K562 (cell line): ENCODE data around the gene CD164L2. TPM values are rescaled to one million over a fixed set of nuclear protein-coding genes. Genes with fewer than 3 reads are reported as not detected.

ENCODE experiments used
- BCLAF1 ChIP-seq, 2 experiments: fragments of 450-650 bp in 1 of 2; IDR thresholded peaks; 2 replicates each; pipeline ENCODE4 v1.6.1; 2011 to 2017; ENCODE audit warnings: low read depth in 2 of 2, antibody characterized with exemption in 1 of 2, borderline replicate concordance in 1 of 2, low read length in 1 of 2, mild to moderate bottlenecking in 1 of 2, mixed read lengths in 1 of 2; ENCODE audit not compliant: control insufficient read depth in 1 of 2
- COPS2 ChIP-seq: fragments of 450-650 bp; conservative IDR thresholded peaks from 2 replicates; pipeline ENCODE4 v1.6.1; 2016; ENCODE audit warnings: mild to moderate bottlenecking, moderate library complexity
- E2F3 ChIP-seq: fragments of 250-450 bp; sonication (Bioruptor Pico); IDR thresholded peaks from 2 replicates; pipeline ENCODE4 v1.4.0; 2020; ENCODE audit warnings: mild to moderate bottlenecking
- HDAC1 ChIP-seq, 2 experiments: fragments of 450-650 bp; IDR thresholded peaks; 2 replicates each; pipeline ENCODE4 v1.6.1; 2016 to 2017; ENCODE audit warnings: inconsistent platforms in 1 of 2, mild to moderate bottlenecking in 1 of 2, moderate library complexity in 1 of 2
- SRSF9 ChIP-seq: fragments of 200-400 bp; formaldehyde crosslinking; IDR thresholded peaks from 2 replicates; pipeline ENCODE4 v1.6.1; 2017; ENCODE audit warnings: low read depth, low read length, borderline replicate concordance
- TBP ChIP-seq: optimal IDR thresholded peaks from 2 replicates; pipeline ENCODE3; 2011; ENCODE audit warnings: low read depth, low read length, improper control_type of control experiment
- TRIM25 ChIP-seq: fragments of 450-650 bp; IDR thresholded peaks from 2 replicates; pipeline ENCODE4 v1.7.0; 2016; ENCODE audit warnings: borderline replicate concordance
- ZKSCAN1 ChIP-seq: fragments of 150-350 bp; IDR thresholded peaks from 2 replicates; pipeline ENCODE4 v1.6.1; 2016; ENCODE audit warnings: low read depth, low read length
- ZNF224 ChIP-seq: sonication (generic); formaldehyde crosslinking; IDR thresholded peaks from 2 replicates; pipeline ENCODE4 v1.8.0; 2022; ENCODE audit warnings: mild to moderate bottlenecking, missing genetic modification reagents
- polyA plus RNA-seq, 8 experiments: library from polyadenylated mRNA; depleted of rRNA in 4 of 8; stranded (reverse) in 5 of 8; unstranded in 3 of 8; fragments of >200 nt; fragmentation: Nextera tagmentation in 2 of 8; fragmentation: Illumina TruSeq in 1 of 8; extraction: Ambion mirVana in 2 of 8; extraction: Trizol in 1 of 8; gene quantifications; 2 replicates each; pipeline versions ENCODE4 v1.2.1 to v1.2.3, GENCODE V29; 2011 to 2014; ENCODE audit warnings: inconsistent platforms in 1 of 8, missing spikeins in 1 of 8
- total RNA-seq, 7 experiments: library from RNA; depleted of rRNA in 6 of 7; stranded (reverse); fragments of >200 nt in 6 of 7; fragmentation: Illumina TruSeq in 2 of 7; extraction: Trizol in 2 of 7; gene quantifications; 2 replicates each; pipeline versions ENCODE4 v1.2.1 to v1.2.3, GENCODE V29; 2011 to 2021; ENCODE audit warnings: low replicate concordance in 1 of 7
- TF ChIP-seq, protein P1 (sequence below): fragments of 450-650 bp; formaldehyde crosslinking; IDR thresholded peaks from 2 replicates; pipeline ENCODE4 v1.4.0; 2020; ENCODE audit warnings: mild to moderate bottlenecking, mixed read lengths
- TF ChIP-seq, protein P2 (sequence below): fragments of 450-650 bp; conservative IDR thresholded peaks from 2 replicates; pipeline ENCODE4 v1.6.1; 2016; ENCODE audit warnings: missing genetic modification characterization, low read depth, mild to moderate bottlenecking, missing compliant biosample characterization, moderate library complexity
- TF ChIP-seq, protein P3 (sequence below): fragments of 250-450 bp; sonication (Bioruptor Pico); IDR thresholded peaks from 2 replicates; pipeline ENCODE4 v1.8.0; 2021; ENCODE audit warnings: moderate library complexity, mild to moderate bottlenecking, inconsistent platforms

The CD164L2 gene
- total and polyA plus RNA-seq, 9 of the 15 experiments (the other 6 are each of a cell fraction or from before 2014, with no cell fraction given) = 0.08 to 0.92 (median 0.38) TPM; not detected in 1

- TF ChIP-seq BCLAF1 (IDR thresholded peaks at IDR 0.05; ENCODE audit: borderline replicate concordance in 1 of 2, control insufficient read depth in 1 of 2, low read depth in 2 of 2, low read length in 1 of 2) = no peak
- TF ChIP-seq ZKSCAN1 = no peak
- TF ChIP-seq COPS2 = no peak
- TF ChIP-seq TRIM25 = no peak
- peak in 1 of 2 experiments; percentile 61; a peak in 2 of 4 replicates for TF ChIP-seq HDAC1 (IDR thresholded peaks at IDR 0.05)
- TF ChIP-seq, protein P1, sequence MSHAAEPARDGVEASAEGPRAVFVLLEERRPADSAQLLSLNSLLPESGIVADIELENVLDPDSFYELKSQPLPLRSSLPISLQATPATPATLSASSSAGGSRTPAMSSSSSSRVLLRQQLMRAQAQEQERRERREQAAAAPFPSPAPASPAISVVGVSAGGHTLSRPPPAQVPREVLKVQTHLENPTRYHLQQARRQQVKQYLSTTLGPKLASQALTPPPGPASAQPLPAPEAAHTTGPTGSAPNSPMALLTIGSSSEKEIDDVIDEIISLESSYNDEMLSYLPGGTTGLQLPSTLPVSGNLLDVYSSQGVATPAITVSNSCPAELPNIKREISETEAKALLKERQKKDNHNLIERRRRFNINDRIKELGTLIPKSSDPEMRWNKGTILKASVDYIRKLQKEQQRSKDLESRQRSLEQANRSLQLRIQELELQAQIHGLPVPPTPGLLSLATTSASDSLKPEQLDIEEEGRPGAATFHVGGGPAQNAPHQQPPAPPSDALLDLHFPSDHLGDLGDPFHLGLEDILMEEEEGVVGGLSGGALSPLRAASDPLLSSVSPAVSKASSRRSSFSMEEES = no peak
- peak; percentile 86 for TF ChIP-seq TBP
- no peak for TF ChIP-seq ZNF224 (CRISPR knock-in tag)
- 0 out of 2 replicates have a peak, but pooled peaks have one; percentile 16 for TF ChIP-seq E2F3 (CRISPR knock-in tag)
- TF ChIP-seq, protein P2, sequence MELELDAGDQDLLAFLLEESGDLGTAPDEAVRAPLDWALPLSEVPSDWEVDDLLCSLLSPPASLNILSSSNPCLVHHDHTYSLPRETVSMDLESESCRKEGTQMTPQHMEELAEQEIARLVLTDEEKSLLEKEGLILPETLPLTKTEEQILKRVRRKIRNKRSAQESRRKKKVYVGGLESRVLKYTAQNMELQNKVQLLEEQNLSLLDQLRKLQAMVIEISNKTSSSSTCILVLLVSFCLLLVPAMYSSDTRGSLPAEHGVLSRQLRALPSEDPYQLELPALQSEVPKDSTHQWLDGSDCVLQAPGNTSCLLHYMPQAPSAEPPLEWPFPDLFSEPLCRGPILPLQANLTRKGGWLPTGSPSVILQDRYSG = no peak
- TF ChIP-seq, protein P3, sequence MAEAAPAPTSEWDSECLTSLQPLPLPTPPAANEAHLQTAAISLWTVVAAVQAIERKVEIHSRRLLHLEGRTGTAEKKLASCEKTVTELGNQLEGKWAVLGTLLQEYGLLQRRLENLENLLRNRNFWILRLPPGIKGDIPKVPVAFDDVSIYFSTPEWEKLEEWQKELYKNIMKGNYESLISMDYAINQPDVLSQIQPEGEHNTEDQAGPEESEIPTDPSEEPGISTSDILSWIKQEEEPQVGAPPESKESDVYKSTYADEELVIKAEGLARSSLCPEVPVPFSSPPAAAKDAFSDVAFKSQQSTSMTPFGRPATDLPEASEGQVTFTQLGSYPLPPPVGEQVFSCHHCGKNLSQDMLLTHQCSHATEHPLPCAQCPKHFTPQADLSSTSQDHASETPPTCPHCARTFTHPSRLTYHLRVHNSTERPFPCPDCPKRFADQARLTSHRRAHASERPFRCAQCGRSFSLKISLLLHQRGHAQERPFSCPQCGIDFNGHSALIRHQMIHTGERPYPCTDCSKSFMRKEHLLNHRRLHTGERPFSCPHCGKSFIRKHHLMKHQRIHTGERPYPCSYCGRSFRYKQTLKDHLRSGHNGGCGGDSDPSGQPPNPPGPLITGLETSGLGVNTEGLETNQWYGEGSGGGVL (CRISPR knock-in tag) = no peak
- TF ChIP-seq SRSF9 = no peak
These were observed 9.1 kb upstream of the CD164L2 start, which contains the start of gene GPR3 (continued) for GRCh38 chr1:27392096-27392777.
